ENCODE measurements around the gene ALPI.

The ALPI gene

GRCh38 chr2:232502511-232502910 lies 46.6 kb downstream of the ALPI start:
- H3K9me3 ChIP-seq (ENCODE audit: insufficient read depth, low read length, severe bottlenecking), result no peaks in the 10 kb centered on the region
- DNase-seq, result no peak
- no peak overlapping the region for H2AFZ ChIP-seq (ENCODE audit: low read depth, low read length)
- H3K79me2 ChIP-seq (ENCODE audit: insufficient read depth, low read length), result no peaks in the 10 kb centered on the region
- H3K36me3 ChIP-seq (ENCODE audit: insufficient read depth, low read length), result no peaks in the 10 kb centered on the region
- TF ChIP-seq EZH2 (IDR thresholded peaks at IDR 0.05; ENCODE audit: borderline replicate concordance, low read depth, low read length, severe bottlenecking), result no peak
- TF ChIP-seq CTCF (IDR thresholded peaks at IDR 0.05; ENCODE audit: borderline replicate concordance, extremely low read depth, low read length, poor library complexity, severe bottlenecking), result no peak
- H3K27ac ChIP-seq (ENCODE audit: low read length), result no peak overlapping the region
- H3K9ac ChIP-seq (ENCODE audit: low read depth, low read length), result no peak overlapping the region
- H3K4me1 ChIP-seq (ENCODE audit: insufficient read depth, low read length), result no peaks in the 10 kb centered on the region
- no peaks in the 10 kb centered on the region; the same call in 1 of the 2 replicates for H4K20me1 ChIP-seq (ENCODE audit: insufficient read depth, low read length)
- H3K4me2 ChIP-seq (ENCODE audit: insufficient read depth, low read length), result no peak overlapping the region
- no peak for ATAC-seq (ENCODE audit: insufficient read depth, low read depth)
- no peak overlapping the region for H3K4me3 ChIP-seq (ENCODE audit: low read depth in 1 of 2, low read length in 2 of 2)
- peaks cover 18% of the 10 kb centered on the region for H3K27me3 ChIP-seq (ENCODE audit: insufficient read depth, low read length, poor library complexity)

- Histone ChIP-seq H3K9me3 (ENCODE audit: insufficient read depth, low read length, severe bottlenecking) (no peaks in the 10 kb centered on the region), H3K4me1 (ENCODE audit: insufficient read depth, low read length) (no peaks in the 10 kb centered on the region), H3K9ac (ENCODE audit: low read depth, low read length) (no peak overlapping the region), H3K36me3 (ENCODE audit: insufficient read depth, low read length) (no peaks in the 10 kb centered on the region), H3K4me2 (ENCODE audit: insufficient read depth, low read length) (no peak overlapping the region), H3K79me2 (ENCODE audit: insufficient read depth, low read length) (no peaks in the 10 kb centered on the region), H3K27ac (ENCODE audit: low read length) (no peak overlapping the region), H3K4me3 (ENCODE audit: low read depth in 1 of 2, low read length in 2 of 2) (no peak overlapping the region), H2AFZ (ENCODE audit: low read depth, low read length) (no peak overlapping the region), H3K27me3 (ENCODE audit: insufficient read depth, low read length, poor library complexity) (peaks cover 18% of the 10 kb centered on the region), H4K20me1 (ENCODE audit: insufficient read depth, low read length) (no peaks in the 10 kb centered on the region; the same call in 1 of the 2 replicates)
- no peak for TF ChIP-seq EZH2 (IDR thresholded peaks at IDR 0.05; ENCODE audit: borderline replicate concordance, low read depth, low read length, severe bottlenecking)
- no peak for TF ChIP-seq CTCF (IDR thresholded peaks at IDR 0.05; ENCODE audit: borderline replicate concordance, extremely low read depth, low read length, poor library complexity, severe bottlenecking)
- ATAC-seq (ENCODE audit: insufficient read depth, low read depth) (no peak), DNase-seq (no peak)
These were observed 47.2 kb downstream of the ALPI start for GRCh38 chr2:232502911-232503808.

GRCh38 chr2:232503809-232504323 lies 47.9 kb downstream of the ALPI start:
- no peak overlapping the region for H2AFZ ChIP-seq (ENCODE audit: low read depth, low read length)
- H3K4me2 ChIP-seq (ENCODE audit: insufficient read depth, low read length), result no peak overlapping the region

GRCh38 chr2:232504438-232504837 lies 48.5 kb downstream of the ALPI start:
- no peaks in the 10 kb centered on the region for H3K9me3 ChIP-seq (ENCODE audit: insufficient read depth, low read length, severe bottlenecking)
- peaks cover 18% of the 10 kb centered on the region for H3K27me3 ChIP-seq (ENCODE audit: insufficient read depth, low read length, poor library complexity)
- H3K4me2 ChIP-seq (ENCODE audit: insufficient read depth, low read length), result no peak overlapping the region
- TF ChIP-seq CTCF (IDR thresholded peaks at IDR 0.05; ENCODE audit: borderline replicate concordance, extremely low read depth, low read length, poor library complexity, severe bottlenecking) (no peak), EZH2 (IDR thresholded peaks at IDR 0.05; ENCODE audit: borderline replicate concordance, low read depth, low read length, severe bottlenecking) (no peak)
- no peaks in the 10 kb centered on the region; the same call in 1 of the 2 replicates for H4K20me1 ChIP-seq (ENCODE audit: insufficient read depth, low read length)
- no peaks in the 10 kb centered on the region for H3K79me2 ChIP-seq (ENCODE audit: insufficient read depth, low read length)
- no peak overlapping the region for H3K27ac ChIP-seq (ENCODE audit: low read length)
- H2AFZ ChIP-seq (ENCODE audit: low read depth, low read length), result no peak overlapping the region
- ATAC-seq (ENCODE audit: insufficient read depth, low read depth), result no peak
- no peaks in the 10 kb centered on the region for H3K36me3 ChIP-seq (ENCODE audit: insufficient read depth, low read length)
- no peak overlapping the region for H3K4me3 ChIP-seq (ENCODE audit: low read depth in 1 of 2, low read length in 2 of 2)
- no peaks in the 10 kb centered on the region for H3K4me1 ChIP-seq (ENCODE audit: insufficient read depth, low read length)
- no peak overlapping the region for H3K9ac ChIP-seq (ENCODE audit: low read depth, low read length)
- no peak for DNase-seq

More at GRCh38 chr2:232503809-232504323, 47.9 kb downstream of the ALPI start:
- Histone ChIP-seq H3K9me3 (ENCODE audit: insufficient read depth, low read length, severe bottlenecking) (no peaks in the 10 kb centered on the region), H3K36me3 (ENCODE audit: insufficient read depth, low read length) (no peaks in the 10 kb centered on the region), H3K27ac (ENCODE audit: low read length) (no peak overlapping the region), H3K9ac (ENCODE audit: low read depth, low read length) (no peak overlapping the region), H3K27me3 (ENCODE audit: insufficient read depth, low read length, poor library complexity) (peaks cover 18% of the 10 kb centered on the region), H3K79me2 (ENCODE audit: insufficient read depth, low read length) (no peaks in the 10 kb centered on the region), H3K4me1 (ENCODE audit: insufficient read depth, low read length) (no peaks in the 10 kb centered on the region), H4K20me1 (ENCODE audit: insufficient read depth, low read length) (no peaks in the 10 kb centered on the region; the same call in 1 of the 2 replicates), H3K4me3 (ENCODE audit: low read depth in 1 of 2, low read length in 2 of 2) (no peak overlapping the region)
- DNase-seq (no peak), ATAC-seq (ENCODE audit: insufficient read depth, low read depth) (no peak)
- no peak for TF ChIP-seq EZH2 (IDR thresholded peaks at IDR 0.05; ENCODE audit: borderline replicate concordance, low read depth, low read length, severe bottlenecking)

Measured in DND-41 (cell line).